NCI-H1417 (cell line): ENCODE results near the gene ADSS1.
"Not testable (repeated sequence)": the region's sequence is repeated elsewhere in the genome, so short reads cannot be mapped to it uniquely, and the experiment has no call there.

ENCODE experiments used
- DNase-seq, 3 experiments: peaks; one replicate each; lab custom pipeline; 2025; lab: John Stamatoyannopoulos, UW

The ADSS1 gene

GRCh38 chr14:104717137-104717536 lies 6.9 kb upstream of the ADSS1 start:
- no peak for DNase-seq

GRCh38 chr14:104717646-104718045 lies 6.4 kb upstream of the ADSS1 start:
- DNase-seq = no peak

DNA sequence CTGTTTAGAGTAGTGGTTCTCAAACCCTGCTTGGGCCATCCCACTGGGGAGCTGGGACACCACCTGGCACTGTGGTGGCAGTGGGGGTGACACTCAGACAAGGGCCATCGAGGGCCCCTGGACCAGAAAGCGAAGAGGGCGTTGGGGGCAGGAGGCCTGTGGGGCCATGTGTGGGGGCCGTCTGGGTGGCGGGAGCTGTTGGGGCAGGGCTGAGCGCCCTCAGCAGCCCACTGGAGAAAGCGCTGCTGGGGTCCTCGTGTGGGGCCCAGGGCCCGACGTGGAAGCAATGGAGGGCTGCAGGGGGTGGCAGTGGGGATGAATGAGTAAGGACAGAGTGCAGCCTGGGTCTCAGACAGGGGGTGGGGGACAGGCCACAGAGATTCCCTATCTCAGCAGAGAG lies 5.9 kb upstream of the ADSS1 start:
- DNase-seq = no peak

DNA sequence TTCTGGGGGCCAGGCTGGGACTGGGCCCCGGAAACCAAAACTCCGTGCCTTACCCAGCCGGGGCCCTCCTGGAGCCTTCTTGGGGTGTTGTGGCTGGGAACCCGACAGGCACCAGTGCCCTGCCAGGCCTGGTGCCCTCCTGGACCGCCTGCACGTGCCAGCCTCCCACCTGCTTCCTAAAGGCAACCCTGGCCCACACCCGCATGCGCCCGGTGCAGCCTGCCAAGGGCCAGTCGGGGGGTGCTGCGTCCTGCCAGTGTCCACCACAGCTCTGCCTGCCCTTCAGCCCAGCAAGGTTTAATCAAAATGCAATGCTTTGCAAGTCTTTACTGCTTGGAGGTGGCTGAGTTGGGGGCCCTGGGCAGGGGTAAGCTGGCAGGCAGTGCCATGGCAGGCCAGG lies 5.2 kb upstream of the ADSS1 start:
- DNase-seq = no peak

DNA sequence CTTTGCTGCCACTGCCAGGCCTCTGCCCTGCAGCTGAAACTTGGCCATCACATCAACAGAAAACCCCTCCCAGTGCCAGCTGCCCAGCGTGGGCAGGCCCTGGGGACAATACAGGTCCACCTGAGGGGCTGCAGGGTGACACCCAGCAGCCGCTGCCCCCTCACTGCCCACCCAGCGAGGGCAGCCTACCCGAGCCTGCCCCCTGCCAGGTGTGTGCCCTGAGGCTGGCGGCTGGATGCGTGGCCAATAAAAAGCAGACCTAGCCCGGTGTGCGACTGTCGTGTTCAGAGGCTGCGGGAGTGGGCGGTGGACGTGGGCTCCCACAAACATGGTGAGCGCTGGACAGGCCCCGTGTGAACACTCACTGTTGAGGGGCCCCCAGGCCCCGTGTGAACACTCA lies 4.7 kb upstream of the ADSS1 start:
- no peak for DNase-seq

DNA sequence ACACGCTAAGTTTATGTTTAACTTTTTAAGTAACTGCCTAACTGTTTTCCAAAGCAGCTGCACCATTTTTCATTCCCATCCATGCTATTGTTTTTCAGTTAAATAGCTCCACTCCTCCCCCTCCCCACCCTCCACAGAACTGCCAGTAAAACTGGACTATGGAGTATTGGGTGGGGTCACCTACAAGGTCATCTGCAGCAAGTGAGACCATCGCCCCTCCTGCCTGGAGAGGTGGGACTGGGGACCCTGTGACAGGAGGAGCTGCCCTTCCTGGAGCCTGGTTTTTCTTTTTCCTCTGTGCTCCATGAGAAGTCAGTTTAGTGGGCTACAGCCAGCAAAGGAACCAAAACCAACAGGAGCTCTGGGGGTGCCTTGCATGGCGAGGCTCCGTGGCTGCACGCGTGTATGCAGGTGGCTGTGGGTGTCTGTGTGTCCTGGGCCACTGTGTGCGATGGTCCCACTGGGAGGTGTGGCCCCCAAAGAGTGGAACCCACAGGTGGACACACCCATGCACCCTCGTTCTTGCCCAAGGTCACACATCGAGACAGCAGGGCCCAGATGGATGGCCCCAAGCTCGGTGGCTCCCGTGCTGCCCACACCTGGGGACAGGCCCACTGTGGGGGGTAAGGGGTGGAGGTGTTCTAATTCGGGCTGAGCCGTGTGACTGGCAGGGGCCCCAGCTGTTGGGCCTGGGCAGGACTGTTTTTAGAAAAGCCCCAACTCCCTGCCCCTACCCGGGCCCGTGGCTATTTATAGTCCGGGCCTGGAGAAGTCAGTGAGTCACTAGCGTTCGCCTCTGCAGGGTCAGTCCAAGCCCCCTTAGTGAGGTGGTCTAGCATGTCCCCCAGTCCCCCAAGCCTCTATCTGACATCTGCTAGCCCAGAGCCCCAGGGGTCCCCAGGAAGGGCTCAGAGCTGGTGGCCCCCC lies 2.3 kb upstream of the ADSS1 start:
- DNase-seq = no peak

DNA sequence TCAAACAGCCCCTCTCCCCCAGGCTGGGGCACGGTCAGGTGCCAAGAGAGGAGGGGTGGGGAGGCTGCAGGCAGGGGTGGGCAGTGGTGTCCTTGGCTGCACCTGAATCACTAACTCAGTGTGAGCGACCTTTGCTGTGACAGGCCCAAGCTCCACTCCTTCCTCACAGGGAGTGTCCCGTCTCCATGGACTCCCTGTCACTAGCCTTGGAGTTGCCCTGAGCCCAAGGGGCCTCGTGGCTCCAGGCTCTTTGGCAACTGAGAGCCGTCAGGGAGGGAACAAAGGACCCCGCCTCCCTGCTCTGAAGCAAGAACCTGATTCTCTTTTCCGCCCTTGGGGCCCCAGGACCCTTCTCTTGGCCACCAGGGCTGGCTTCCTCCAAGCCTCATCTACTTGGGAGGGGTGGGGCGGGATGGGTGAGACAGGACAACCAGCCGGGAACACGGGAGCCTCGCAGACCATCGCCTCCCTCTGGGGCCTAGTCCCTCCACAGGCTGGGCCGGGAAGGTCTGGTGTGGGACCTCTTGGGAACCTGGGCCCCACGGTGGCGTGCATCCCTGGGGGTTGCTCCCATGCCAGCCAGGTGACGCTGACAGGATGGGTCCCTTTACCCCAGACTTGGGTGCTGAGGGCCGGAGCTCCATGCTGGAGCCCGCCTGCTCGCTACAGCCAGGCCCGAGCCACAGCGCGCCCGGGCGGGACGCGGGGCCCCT lies 935 bp upstream of the ADSS1 start:
- no peak for DNase-seq

- DNase-seq = no peak
Measured at GRCh38 chr14:104724407-104724980, 465 bp downstream of the ADSS1 start.

GRCh38 chr14:104724981-104725771 lies 1.1 kb downstream of the ADSS1 start:
- DNase-seq = no peak

GRCh38 chr14:104725772-104726548 lies 1.9 kb downstream of the ADSS1 start:
- no peak for DNase-seq

GRCh38 chr14:104726600-104727451 lies 2.8 kb downstream of the ADSS1 start:
- no peak for DNase-seq

GRCh38 chr14:104728631-104729030 lies 4.6 kb downstream of the ADSS1 start:
- DNase-seq = no peak

GRCh38 chr14:104729176-104729834 lies 5.3 kb downstream of the ADSS1 start:
- DNase-seq = not testable (repeated sequence)

DNA sequence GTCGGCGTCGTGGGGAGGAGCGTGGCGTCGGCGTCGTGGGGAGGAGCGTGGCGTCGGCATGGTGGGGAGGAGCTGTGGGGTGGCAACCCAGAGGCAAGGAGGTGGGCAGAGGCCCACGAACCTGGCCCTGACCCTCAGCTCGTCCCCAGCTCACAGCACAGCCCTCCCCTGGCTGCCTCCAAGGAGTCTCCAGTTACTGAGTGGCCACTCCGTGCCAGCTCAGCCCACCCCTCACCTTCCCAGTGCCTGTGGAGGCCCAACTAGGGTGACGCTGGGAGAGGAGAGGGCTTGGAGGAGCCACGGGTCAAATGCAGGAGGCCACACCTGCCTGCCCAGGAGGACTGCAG lies 5.8 kb downstream of the ADSS1 start:
- DNase-seq = no peak

DNA sequence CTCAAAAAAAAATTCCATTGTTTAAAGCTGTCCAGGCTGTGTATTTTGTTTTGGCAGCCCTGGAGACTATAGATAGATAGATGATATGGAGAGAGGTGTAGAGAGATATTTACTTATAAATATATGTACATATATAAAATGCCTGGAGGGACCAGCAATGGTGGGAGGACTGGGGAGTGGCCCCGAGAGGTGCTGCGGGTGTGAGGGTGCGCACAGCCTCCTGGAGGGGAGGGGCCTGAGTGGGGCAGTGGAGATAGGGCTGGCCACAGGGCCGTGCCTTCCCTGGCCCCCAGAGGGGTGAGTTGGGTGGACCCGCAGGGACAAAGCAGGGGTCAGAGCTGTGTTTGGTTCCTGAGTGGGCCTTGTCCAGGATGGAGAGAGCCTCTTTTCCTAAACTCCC lies 6.5 kb downstream of the ADSS1 start:
- DNase-seq = no peak

DNA sequence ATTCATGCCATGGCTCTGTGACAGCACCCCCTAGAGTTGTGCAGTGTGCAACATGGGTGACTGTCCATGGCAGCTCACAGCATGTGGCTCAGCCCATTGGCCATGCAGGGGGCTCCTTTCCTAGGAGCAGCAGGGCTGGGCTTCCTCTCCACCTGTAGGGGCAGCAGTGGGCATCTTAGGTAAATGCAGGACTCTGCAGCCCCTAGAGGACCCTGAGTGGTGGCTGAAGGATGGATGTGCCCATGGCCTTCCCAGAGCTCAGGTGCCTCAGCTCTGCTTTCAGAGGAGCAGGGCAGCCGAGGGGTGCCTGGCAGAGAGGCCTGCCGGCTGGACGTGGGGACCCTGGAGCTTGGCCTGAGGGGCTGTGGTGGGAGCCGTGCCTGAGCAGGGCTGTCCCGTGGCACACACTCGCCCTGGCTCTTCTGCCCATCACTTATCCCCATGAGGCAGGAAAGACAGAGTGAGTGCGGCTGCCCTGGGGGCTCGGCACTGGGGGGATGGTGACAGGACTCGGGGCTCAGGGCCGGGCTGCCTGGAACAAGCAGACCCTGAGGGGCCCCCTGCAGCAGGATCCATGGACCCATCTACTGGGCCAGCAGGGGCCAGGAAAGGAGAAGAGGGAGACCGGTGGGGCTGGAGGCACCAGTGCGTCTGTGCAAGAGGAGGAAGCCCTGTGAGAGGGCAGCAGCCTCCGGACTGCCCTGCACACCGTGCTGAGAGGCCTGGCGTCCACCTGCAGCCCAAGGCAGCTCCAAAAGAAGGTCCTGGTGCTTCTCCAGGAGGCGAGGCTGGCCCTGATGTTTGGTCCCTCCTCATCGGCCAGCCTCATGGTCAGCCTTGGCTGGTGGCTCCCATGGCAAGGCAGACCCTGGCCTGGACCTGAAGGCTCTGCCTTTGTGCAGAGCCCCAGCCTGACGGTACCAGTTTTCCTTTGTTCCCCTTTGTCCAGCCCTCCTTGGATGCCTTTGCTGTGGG lies 7.6 kb downstream of the ADSS1 start:
- DNase-seq = no peak

DNA sequence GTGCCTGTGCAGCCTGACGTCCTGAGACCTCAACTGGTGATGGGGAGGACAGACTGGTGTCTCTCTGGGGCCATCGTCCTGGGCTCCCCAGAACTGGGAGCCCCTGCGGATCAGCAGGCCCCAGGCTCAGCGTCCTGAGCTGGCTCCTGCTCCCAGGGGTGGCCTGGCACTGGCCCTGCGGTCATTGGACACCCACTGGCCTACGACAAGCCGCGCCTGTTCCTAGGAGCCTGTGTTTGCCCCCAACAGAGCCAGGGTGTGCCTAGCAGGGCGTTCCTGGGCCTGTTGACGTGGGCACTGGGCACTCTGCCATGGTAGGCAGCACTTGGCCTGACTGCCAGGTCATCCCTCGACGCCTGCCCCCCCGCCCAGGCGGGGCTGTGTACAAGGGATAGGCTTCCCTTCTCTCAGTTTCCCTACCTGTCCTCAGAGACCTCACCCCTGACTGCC lies 8.4 kb downstream of the ADSS1 start:
- DNase-seq = no peak

GRCh38 chr14:104732931-104733681 lies 9.1 kb downstream of the ADSS1 start:
- no peak for DNase-seq
